ENCODE measurements around the gene DCTPP1. TPM values are rescaled to one million over a fixed set of nuclear protein-coding genes. Genes with fewer than 3 reads are reported as not detected.

The DCTPP1 gene
- total and polyA plus RNA-seq, 2 of the 13 experiments (the other 11 are each of a cell fraction or from before 2014, with no cell fraction given) = 54.8 to 74.4 TPM

DNA sequence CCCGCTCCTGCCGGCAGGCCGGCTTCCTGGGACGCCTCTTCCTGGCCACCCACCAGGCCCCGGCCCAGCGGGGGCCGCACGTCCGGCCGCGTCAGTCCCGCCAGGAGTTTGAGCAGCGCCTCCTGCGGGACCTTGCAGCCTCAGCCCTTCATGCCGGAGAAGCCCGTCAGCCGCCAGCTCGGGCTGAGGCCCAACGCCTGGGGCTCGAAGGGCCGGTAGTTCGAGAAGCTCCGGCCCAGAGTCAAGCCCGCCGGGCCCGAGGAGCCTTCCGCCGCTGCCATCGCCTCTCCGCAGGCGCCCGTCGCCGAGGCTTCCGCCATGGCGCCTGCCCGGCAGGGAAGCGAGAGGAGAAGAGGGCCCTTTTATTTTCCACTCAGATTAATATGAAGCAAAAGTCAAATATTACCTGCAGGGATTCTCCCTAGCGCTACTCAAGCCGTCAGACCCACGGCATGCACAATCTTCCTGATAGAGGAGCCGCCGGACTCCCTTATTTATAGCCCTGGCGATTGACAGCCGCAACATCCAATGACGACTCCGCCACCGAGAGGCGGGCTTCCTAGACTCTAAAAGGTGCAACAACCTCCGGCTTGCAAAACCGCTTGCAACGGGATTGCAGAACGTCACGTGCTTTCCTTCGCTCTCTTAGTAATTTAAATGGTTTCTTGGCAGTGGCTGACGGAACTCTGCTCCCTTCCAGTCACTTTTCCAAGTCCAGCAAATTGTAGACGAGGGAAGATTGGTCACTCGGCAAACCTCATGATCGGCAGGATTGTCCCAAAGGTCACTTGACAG is 15.8 kb upstream of the DCTPP1 start, which contains the start of gene SEPHS2 (continued):
- TF ChIP-seq TOE1 (CRISPR knock-in tag; IDR thresholded peaks at IDR 0.05) (peak; percentile 57), ZBTB8A (CRISPR knock-in tag; IDR thresholded peaks at IDR 0.05; ENCODE audit: borderline replicate concordance, low read depth) (no peak), STAG1 (CRISPR knock-in tag; IDR thresholded peaks at IDR 0.05) (no peak), RCOR2 (CRISPR knock-in tag; IDR thresholded peaks at IDR 0.05) (0 out of 2 replicates have a peak, but pooled peaks have one; percentile 35), POLR2A (IDR thresholded peaks at IDR 0.05; ENCODE audit: insufficient read depth in 1 of 2, low read depth in 2 of 2, low read length in 2 of 2) (peak; percentile 92 to 100), ZNF317 (CRISPR knock-in tag; IDR thresholded peaks at IDR 0.05) (peak; percentile 36), LCORL (IDR thresholded peaks at IDR 0.05) (no peak), LCORL (CRISPR knock-in tag; IDR thresholded peaks at IDR 0.05) (peak; percentile 44; the same call in 1 of the 2 replicates), ZNF34 (CRISPR knock-in tag; IDR thresholded peaks at IDR 0.05; ENCODE audit: borderline replicate concordance) (no peak; the same call in 1 of the 2 replicates), SMYD3 (CRISPR knock-in tag; IDR thresholded peaks at IDR 0.05) (no peak), ZNF781 (CRISPR knock-in tag; IDR thresholded peaks at IDR 0.05; ENCODE audit: borderline replicate concordance, not compliant biosample characterization) (no peak), RFX5 (IDR thresholded peaks at IDR 0.05; ENCODE audit: low read depth, low read length) (no peak), ZNF672 (CRISPR knock-in tag; IDR thresholded peaks at IDR 0.05) (no peak), ZSCAN22 (CRISPR knock-in tag; IDR thresholded peaks at IDR 0.05) (0 out of 2 replicates have a peak, but pooled peaks have one; percentile 56), PHF20 (CRISPR knock-in tag; IDR thresholded peaks at IDR 0.05) (peak; percentile 26; the same call in 1 of the 2 replicates), RXRA (CRISPR knock-in tag; IDR thresholded peaks at IDR 0.05) (peak; percentile 67; the same call in 1 of the 2 replicates), ZNF446 (CRISPR knock-in tag; IDR thresholded peaks at IDR 0.05) (peak; percentile 52; the same call in 1 of the 2 replicates), NR2F2 (IDR thresholded peaks at IDR 0.05; ENCODE audit: borderline replicate concordance, low read depth) (0 out of 2 replicates have a peak, but pooled peaks have one; percentile 15)
- TF ChIP-seq, protein P1, sequence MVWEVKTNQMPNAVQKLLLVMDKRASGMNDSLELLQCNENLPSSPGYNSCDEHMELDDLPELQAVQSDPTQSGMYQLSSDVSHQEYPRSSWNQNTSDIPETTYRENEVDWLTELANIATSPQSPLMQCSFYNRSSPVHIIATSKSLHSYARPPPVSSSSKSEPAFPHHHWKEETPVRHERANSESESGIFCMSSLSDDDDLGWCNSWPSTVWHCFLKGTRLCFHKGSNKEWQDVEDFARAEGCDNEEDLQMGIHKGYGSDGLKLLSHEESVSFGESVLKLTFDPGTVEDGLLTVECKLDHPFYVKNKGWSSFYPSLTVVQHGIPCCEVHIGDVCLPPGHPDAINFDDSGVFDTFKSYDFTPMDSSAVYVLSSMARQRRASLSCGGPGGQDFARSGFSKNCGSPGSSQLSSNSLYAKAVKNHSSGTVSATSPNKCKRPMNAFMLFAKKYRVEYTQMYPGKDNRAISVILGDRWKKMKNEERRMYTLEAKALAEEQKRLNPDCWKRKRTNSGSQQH (CRISPR knock-in tag; IDR thresholded peaks at IDR 0.05; ENCODE audit: low read depth) = no peak
- TF ChIP-seq, protein P2, sequence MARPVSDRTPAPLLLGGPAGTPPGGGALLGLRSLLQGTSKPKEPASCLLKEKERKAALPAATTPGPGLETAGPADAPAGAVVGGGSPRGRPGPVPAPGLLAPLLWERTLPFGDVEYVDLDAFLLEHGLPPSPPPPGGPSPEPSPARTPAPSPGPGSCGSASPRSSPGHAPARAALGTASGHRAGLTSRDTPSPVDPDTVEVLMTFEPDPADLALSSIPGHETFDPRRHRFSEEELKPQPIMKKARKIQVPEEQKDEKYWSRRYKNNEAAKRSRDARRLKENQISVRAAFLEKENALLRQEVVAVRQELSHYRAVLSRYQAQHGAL (CRISPR knock-in tag; IDR thresholded peaks at IDR 0.05; ENCODE audit: not compliant biosample characterization) = no peak
- TF ChIP-seq, protein P3, sequence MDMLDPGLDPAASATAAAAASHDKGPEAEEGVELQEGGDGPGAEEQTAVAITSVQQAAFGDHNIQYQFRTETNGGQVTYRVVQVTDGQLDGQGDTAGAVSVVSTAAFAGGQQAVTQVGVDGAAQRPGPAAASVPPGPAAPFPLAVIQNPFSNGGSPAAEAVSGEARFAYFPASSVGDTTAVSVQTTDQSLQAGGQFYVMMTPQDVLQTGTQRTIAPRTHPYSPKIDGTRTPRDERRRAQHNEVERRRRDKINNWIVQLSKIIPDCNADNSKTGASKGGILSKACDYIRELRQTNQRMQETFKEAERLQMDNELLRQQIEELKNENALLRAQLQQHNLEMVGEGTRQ (IDR thresholded peaks at IDR 0.05; ENCODE audit: low read depth, low read length) = peak; percentile 86
- TF ChIP-seq, protein P3 (CRISPR knock-in tag; IDR thresholded peaks at IDR 0.05; ENCODE audit: borderline replicate concordance) = peak; percentile 88; the same call in 1 of the 2 replicates
- TF ChIP-seq, protein P4, sequence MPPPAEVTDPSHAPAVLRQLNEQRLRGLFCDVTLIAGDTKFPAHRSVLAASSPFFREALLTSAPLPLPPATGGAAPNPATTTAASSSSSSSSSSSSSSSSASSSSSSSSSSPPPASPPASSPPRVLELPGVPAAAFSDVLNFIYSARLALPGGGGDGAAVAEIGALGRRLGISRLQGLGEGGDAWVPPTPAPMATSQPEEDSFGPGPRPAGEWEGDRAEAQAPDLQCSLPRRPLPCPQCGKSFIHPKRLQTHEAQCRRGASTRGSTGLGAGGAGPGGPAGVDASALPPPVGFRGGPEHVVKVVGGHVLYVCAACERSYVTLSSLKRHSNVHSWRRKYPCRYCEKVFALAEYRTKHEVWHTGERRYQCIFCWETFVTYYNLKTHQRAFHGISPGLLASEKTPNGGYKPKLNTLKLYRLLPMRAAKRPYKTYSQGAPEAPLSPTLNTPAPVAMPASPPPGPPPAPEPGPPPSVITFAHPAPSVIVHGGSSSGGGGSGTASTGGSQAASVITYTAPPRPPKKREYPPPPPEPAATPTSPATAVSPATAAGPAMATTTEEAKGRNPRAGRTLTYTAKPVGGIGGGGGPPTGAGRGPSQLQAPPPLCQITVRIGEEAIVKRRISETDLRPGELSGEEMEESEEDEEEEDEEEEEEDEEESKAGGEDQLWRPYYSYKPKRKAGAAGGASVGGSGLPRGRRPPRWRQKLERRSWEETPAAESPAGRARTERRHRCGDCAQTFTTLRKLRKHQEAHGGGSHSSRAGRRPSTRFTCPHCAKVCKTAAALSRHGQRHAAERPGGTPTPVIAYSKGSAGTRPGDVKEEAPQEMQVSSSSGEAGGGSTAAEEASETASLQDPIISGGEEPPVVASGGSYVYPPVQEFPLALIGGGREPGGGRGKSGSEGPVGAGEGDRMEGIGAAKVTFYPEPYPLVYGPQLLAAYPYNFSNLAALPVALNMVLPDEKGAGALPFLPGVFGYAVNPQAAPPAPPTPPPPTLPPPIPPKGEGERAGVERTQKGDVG (CRISPR knock-in tag; IDR thresholded peaks at IDR 0.05; ENCODE audit: borderline replicate concordance) = 0 out of 2 replicates have a peak, but pooled peaks have one; percentile 48

All from HepG2 (cell line).